PC-9 (cell line): ENCODE measurements around the gene SNX14. TPM values are rescaled to one million over a fixed set of nuclear protein-coding genes. Genes with fewer than 3 reads are reported as not detected.
"Not testable (repeated sequence)": the region's sequence is repeated elsewhere in the genome, so short reads cannot be mapped to it uniquely, and the experiment has no call there.

Source experiments
- BruUV-seq: library from RNA; stranded (reverse); fragments of 400-500 nt; replicated peaks from 2 replicates; lab custom pipeline; 2021; lab: Mats Ljungman, UMichigan
- CTCF ChIA-PET: fragments of 300-600 bp; sonication (Branson Sonifier 250); formaldehyde crosslinking; loops from one replicate; lab custom pipeline; 2022; ENCODE audit warnings: antibody characterized with exemption; lab: Charles Lee
- POLR2A ChIA-PET: fragments of 300-600 bp; sonication (Branson Sonifier 250); formaldehyde crosslinking; loops from one replicate; lab custom pipeline; 2022; ENCODE audit warnings: antibody characterized with exemption; ENCODE audit not compliant: unreplicated experiment; lab: Charles Lee
- DNase-seq, 2 experiments: peaks; one replicate each; pipeline versions ENCODE4 v3.0.0 to v3.0.0-alpha.2; 2015 to 2022; ENCODE audit warnings: mixed read lengths in 1 of 2
- H2AFZ ChIP-seq: fragments of 200-600 bp; sonication (generic); 2 replicates; pipeline ENCODE4 v1.8.1; 2017; ENCODE audit warnings: antibody characterized with exemption
- H3F3A ChIP-seq: fragments of 200-600 bp; sonication (generic); 2 replicates; pipeline ENCODE4 v1.8.1; 2017; ENCODE audit warnings: antibody characterized with exemption, mild to moderate bottlenecking, low read depth; ENCODE audit not compliant: insufficient read depth
- H3K27ac ChIP-seq: fragments of 200-600 bp; sonication (generic); 2 replicates; pipeline ENCODE4 v1.6.1; 2016; ENCODE audit warnings: mixed run types
- H3K27me3 ChIP-seq: fragments of 200-600 bp; sonication (generic); 2 replicates; pipeline ENCODE4 v1.6.1; 2016; ENCODE audit warnings: low read depth, mixed run types; ENCODE audit not compliant: insufficient read depth
- H3K36me3 ChIP-seq: fragments of 200-600 bp; sonication (generic); 2 replicates; pipeline ENCODE4 v1.6.1; 2016; ENCODE audit warnings: low read depth, mixed run types
- H3K4me1 ChIP-seq: fragments of 200-600 bp; sonication (generic); replicated peaks from 2 replicates; pipeline ENCODE4 v1.6.1; 2016; ENCODE audit warnings: mixed run types; ENCODE audit not compliant: insufficient read depth
- H3K4me2 ChIP-seq: fragments of 200-600 bp; sonication (generic); 2 replicates; pipeline ENCODE4 v1.6.1; 2017; ENCODE audit warnings: mixed run types
- H3K4me3 ChIP-seq: fragments of 200-600 bp; sonication (generic); 2 replicates; pipeline ENCODE4 v1.6.1; 2016; ENCODE audit warnings: mixed run types
- H3K79me2 ChIP-seq: fragments of 200-600 bp; sonication (generic); 2 replicates; pipeline ENCODE4 v1.6.1; 2017; ENCODE audit warnings: low read depth, mixed run types
- H3K9me2 ChIP-seq: fragments of 200-600 bp; sonication (generic); 2 replicates; pipeline ENCODE4 v1.8.1; 2017; ENCODE audit warnings: mild to moderate bottlenecking; ENCODE audit not compliant: insufficient read depth
- H3K9me3 ChIP-seq: fragments of 200-600 bp; sonication (generic); 2 replicates; pipeline ENCODE4 v1.8.1; 2016; ENCODE audit warnings: low read depth; ENCODE audit not compliant: insufficient read depth
- H4K20me1 ChIP-seq: fragments of 200-600 bp; sonication (generic); 2 replicates; pipeline ENCODE4 v1.8.1; 2017; ENCODE audit not compliant: insufficient read depth
- CTCF ChIP-seq: fragments of 200-600 bp; sonication (generic); conservative IDR thresholded peaks from 2 replicates; pipeline ENCODE4 v1.6.1; 2017; ENCODE audit warnings: mixed run types, antibody characterized with exemption, mild to moderate bottlenecking, moderate library complexity
- EZH2 ChIP-seq: fragments of 200-600 bp; sonication (generic); IDR thresholded peaks from 2 replicates; pipeline ENCODE4 v1.8.0; 2017; ENCODE audit warnings: antibody characterized with exemption, low read depth
- intact Hi-C: fragments of 100-400 bp; cut with micrococcal nuclease; formaldehyde crosslinking; loops from one replicate; pipeline ENCODE4 v1.10.0; 2022; ENCODE audit not compliant: unreplicated experiment
- total RNA-seq: library from RNA; stranded (reverse); gene quantifications from 2 replicates; pipeline ENCODE4 v1.2.3, GENCODE V29; 2021

SNX14 gene
- total RNA-seq, 1 experiment from 2014 or later = 99.1 TPM

GRCh38 chr6:85637579-85637978, 43.9 kb upstream of the SNX14 start:
- peaks cover 98% of the 10 kb centered on the region for H3K79me2 ChIP-seq
- ChIA-PET POLR2A (no interaction called here), CTCF (no interaction called here)
- no peak for DNase-seq
- no peak overlapping the region for H3K4me2 ChIP-seq
- TF ChIP-seq EZH2 (no peak), CTCF (no peak)
- BruUV-seq = no TSS peak
- H3K27me3 ChIP-seq = no peaks in the 10 kb centered on the region
- no peak overlapping the region for H2AFZ ChIP-seq
- H4K20me1 ChIP-seq = peaks cover 75% of the 10 kb centered on the region
- no peak overlapping the region for H3K4me3 ChIP-seq
- H3K27ac ChIP-seq = no peak overlapping the region
- H3K36me3 ChIP-seq = peaks cover 55% of the 10 kb centered on the region
- intact Hi-C loops = no loop called here
- no peaks in the 10 kb centered on the region for H3K9me3 ChIP-seq
- H3F3A ChIP-seq = peaks cover 5% of the 10 kb centered on the region
- no peaks in the 10 kb centered on the region for H3K9me2 ChIP-seq
- peaks cover 21% of the 10 kb centered on the region for H3K4me1 ChIP-seq

GRCh38 chr6:85632164-85632942, 38.7 kb upstream of the SNX14 start:
- Histone ChIP-seq H4K20me1 (peaks cover 80% of the 10 kb centered on the region), H3K79me2 (peaks cover 96% of the 10 kb centered on the region), H3K4me1 (no peaks in the 10 kb centered on the region), H3K9me3 (no peaks in the 10 kb centered on the region), H3K4me3 (no peak overlapping the region), H3F3A (peaks cover 5% of the 10 kb centered on the region), H3K9me2 (no peaks in the 10 kb centered on the region), H3K4me2 (no peak overlapping the region), H3K36me3 (peaks cover 19% of the 10 kb centered on the region), H3K27ac (no peak overlapping the region), H3K27me3 (no peaks in the 10 kb centered on the region), H2AFZ (no peak overlapping the region)
- POLR2A ChIA-PET = no interaction called here
- intact Hi-C loops = no loop called here
- DNase-seq = no peak
- TF ChIP-seq CTCF = no peak
- no peak for TF ChIP-seq EZH2
- CTCF ChIA-PET = no interaction called here
- BruUV-seq = no TSS peak

GRCh38 chr6:85631117-85631516, 37.5 kb upstream of the SNX14 start:
- POLR2A ChIA-PET = interaction anchor here (0.8 kb wide), 1 partner anchor 12 kb away, joined by 6 read pairs; the partner anchor contains the start of gene SYNCRIP
- CTCF ChIA-PET = not testable (repeated sequence)

More at GRCh38 chr6:85631117-85631516, 37.5 kb upstream of the SNX14 start:
- H2AFZ ChIP-seq, DNase-seq, H3K9me2 ChIP-seq, H3K9me3 ChIP-seq, H3F3A ChIP-seq, H3K27me3 ChIP-seq, intact Hi-C loops, H3K4me1 ChIP-seq, BruUV-seq, H3K4me2 ChIP-seq, H3K27ac ChIP-seq, H3K4me3 ChIP-seq: not testable (repeated sequence)
- peaks cover 75% of the 10 kb centered on the region for H4K20me1 ChIP-seq
- peaks cover 96% of the 10 kb centered on the region for H3K79me2 ChIP-seq
- H3K36me3 ChIP-seq = peaks cover 12% of the 10 kb centered on the region
